ENCODE results near the gene CHST14. TPM values are rescaled to one million over a fixed set of nuclear protein-coding genes. Genes with fewer than 3 reads are reported as not detected.

The CHST14 gene
- total RNA-seq, 2 experiments from 2014 or later, result 4.3 to 5.1 TPM

DNA sequence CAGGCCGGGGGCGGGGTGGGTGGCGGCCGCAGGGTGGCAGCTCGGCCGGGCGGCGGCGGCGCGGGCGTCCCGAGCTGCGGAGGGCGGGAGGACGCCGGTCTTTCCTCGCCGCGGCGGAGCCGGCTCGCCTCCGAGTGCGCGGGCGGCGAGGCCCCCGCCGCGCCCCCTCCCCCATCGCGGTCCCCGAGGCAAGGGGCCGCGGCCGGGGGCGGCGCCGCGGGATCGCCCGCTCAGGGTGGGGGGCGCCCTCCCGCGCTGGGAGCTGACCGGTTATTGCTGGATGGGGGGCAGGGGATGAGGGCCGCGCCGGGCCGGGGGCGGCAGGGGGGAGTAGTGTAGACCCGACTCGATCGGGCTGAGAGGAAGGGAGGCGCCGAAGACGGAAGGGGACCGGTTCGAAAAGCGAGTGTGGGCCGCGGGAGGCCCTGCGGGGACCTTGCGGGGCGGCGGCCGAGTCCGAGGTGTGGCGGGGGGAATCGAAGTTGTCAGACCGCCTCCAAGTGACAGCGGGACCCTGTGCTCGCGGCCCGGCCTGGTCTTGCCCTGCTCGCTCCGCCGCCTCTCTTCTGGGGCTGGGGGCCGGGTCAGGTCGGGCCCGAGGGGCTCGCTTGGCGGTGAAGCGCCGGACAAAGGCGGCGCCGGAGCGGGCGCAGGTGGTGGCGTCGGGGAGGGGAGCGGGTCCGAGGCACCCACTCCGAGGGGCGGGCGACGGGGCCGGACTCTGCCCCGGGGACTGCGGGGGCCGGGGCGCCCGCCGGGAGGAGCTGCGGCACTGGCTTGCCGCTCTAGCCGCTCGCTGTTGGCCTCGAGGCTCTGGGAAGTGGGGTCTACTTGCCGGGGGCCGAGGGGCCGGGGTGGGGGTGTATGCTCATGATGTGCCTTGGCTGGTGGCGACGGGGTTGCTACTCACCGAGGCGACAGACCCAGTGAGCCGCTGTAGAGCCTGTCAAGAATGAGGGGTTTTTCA is 28.9 kb upstream of the CHST14 start:
- peak overlapping the region; percentile 84 for H3K4me3 Mint-ChIP-seq
- TF ChIP-seq, protein P1, sequence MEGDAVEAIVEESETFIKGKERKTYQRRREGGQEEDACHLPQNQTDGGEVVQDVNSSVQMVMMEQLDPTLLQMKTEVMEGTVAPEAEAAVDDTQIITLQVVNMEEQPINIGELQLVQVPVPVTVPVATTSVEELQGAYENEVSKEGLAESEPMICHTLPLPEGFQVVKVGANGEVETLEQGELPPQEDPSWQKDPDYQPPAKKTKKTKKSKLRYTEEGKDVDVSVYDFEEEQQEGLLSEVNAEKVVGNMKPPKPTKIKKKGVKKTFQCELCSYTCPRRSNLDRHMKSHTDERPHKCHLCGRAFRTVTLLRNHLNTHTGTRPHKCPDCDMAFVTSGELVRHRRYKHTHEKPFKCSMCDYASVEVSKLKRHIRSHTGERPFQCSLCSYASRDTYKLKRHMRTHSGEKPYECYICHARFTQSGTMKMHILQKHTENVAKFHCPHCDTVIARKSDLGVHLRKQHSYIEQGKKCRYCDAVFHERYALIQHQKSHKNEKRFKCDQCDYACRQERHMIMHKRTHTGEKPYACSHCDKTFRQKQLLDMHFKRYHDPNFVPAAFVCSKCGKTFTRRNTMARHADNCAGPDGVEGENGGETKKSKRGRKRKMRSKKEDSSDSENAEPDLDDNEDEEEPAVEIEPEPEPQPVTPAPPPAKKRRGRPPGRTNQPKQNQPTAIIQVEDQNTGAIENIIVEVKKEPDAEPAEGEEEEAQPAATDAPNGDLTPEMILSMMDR (IDR thresholded peaks at IDR 0.05), result no peak
- ChIA-PET POLR2A (interaction anchor here (0.8 to 6.8 kb wide), 9 partner anchors 11 to 105 kb away, joined by 3 to 55 read pairs (median 3); partner anchors contain the start of gene IVD), CTCF (interaction anchor here (0.8 to 4.2 kb wide), 10 partner anchors 10 to 127 kb away, joined by 3 to 23 read pairs (median 5); partner anchors contain the start of gene RPUSD2)
- no peaks in the 10 kb centered on the region for H3K9me3 Mint-ChIP-seq
- ATAC-seq, result no peak
- H3K27ac Mint-ChIP-seq, result peak overlapping the region; percentile 77
- peaks cover 47% of the 10 kb centered on the region for H3K4me1 Mint-ChIP-seq (ENCODE audit: low read depth)
- H3K27me3 Mint-ChIP-seq, result peaks cover 27% of the 10 kb centered on the region
- DNase-seq, result peak; percentile 56
- H3K36me3 Mint-ChIP-seq (ENCODE audit: low read depth), result no peaks in the 10 kb centered on the region
- intact Hi-C loops (cut with micrococcal nuclease), result no loop called here

DNA sequence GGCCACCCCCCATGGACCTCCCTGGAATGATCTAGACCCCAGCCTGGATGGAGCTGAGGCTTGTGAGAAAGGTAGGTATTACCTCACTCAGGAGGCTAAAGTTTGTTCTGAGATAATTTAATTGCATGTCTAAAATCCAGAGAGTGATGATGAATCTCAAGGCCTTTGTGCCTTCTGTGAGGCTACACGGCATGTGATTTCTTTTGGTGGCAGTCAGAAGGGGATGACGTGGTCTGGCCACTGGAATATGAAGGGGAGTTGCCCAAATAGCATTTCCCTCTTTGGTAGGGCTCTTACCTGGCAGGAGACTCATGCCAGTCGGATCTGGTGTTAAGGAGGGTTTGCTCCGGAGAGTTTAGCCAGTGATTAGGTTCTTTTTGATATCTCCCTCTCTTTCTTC is 27.5 kb upstream of the CHST14 start:
- TF ChIP-seq, protein P1 (IDR thresholded peaks at IDR 0.05), result no peak
- Mint-ChIP-seq H3K4me3 (peak overlapping the region; percentile 84), H3K36me3 (ENCODE audit: low read depth) (no peaks in the 10 kb centered on the region), H3K9me3 (no peaks in the 10 kb centered on the region), H3K4me1 (ENCODE audit: low read depth) (peaks cover 47% of the 10 kb centered on the region), H3K27me3 (peaks cover 16% of the 10 kb centered on the region), H3K27ac (no peak overlapping the region)
- ATAC-seq (no peak), DNase-seq (no peak)
- POLR2A ChIA-PET, result interaction anchor here (0.6 to 6.8 kb wide), 5 partner anchors 9 to 1810 kb away, joined by 3 to 55 read pairs (median 4); partner anchors contain the start of gene IVD
- CTCF ChIA-PET, result interaction anchor here (1.1 to 4.2 kb wide), 7 partner anchors 8 to 123 kb away, joined by 3 to 23 read pairs (median 5); no protein-coding TSS in a partner anchor
- intact Hi-C loops (cut with micrococcal nuclease), result no loop called here

DNA sequence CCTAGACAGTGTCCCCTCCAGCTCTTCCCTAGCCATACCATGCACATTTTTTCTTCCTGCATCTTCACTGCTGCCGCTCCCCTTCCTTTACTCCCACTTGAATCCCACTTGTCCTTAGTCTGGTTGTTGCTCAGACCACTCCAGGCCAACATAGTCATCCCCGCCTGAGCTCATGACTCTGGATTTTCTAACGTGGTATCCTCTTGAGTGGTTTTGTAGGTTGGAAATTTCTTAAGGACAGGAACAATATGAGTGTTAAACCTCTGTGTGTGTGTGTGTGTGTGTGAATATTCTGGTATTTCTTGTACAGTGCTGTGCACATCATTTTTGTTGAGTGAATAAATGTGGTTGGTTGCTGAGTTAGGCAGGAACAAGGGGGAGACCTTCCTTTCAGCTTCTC is 26.9 kb upstream of the CHST14 start:
- intact Hi-C loops (cut with micrococcal nuclease), result no loop called here
- no peak overlapping the region for H3K27ac Mint-ChIP-seq
- POLR2A ChIA-PET, result interaction anchor here (0.6 to 6.8 kb wide), 2 partner anchors 9 to 1811 kb away, joined by 3 to 55 read pairs; no protein-coding TSS in a partner anchor
- TF ChIP-seq, protein P1 (IDR thresholded peaks at IDR 0.05), result no peak
- H3K4me1 Mint-ChIP-seq (ENCODE audit: low read depth), result peaks cover 47% of the 10 kb centered on the region
- no peak overlapping the region for H3K4me3 Mint-ChIP-seq
- H3K27me3 Mint-ChIP-seq, result peaks cover 10% of the 10 kb centered on the region
- DNase-seq (no peak), ATAC-seq (no peak)
- H3K36me3 Mint-ChIP-seq (ENCODE audit: low read depth), result no peaks in the 10 kb centered on the region
- H3K9me3 Mint-ChIP-seq, result no peaks in the 10 kb centered on the region
- CTCF ChIA-PET, result interaction anchor here (1.0 to 4.2 kb wide), 8 partner anchors 8 to 134 kb away, joined by 3 to 23 read pairs (median 4); no protein-coding TSS in a partner anchor

DNA sequence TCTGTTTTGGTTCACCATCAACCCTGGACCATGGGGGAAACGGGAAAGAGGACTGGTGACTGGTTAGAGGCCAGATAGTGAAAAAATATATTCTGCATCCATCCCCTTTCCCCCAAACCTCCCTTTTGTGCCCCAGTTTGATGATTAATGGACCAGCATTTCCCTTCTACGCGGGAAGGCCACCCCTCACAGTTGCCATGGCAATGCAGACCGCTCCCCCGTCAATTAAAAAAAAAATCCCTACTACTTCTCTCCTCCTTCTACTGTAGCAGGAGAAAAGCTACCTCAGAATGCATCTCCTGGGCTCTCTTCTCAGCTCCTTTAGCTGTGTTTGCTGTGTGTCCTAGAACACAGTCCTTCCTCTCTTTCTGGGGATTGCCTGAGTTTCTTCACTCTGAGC is 26.0 kb upstream of the CHST14 start:
- TF ChIP-seq, protein P1 (IDR thresholded peaks at IDR 0.05), result no peak
- Mint-ChIP-seq H3K4me1 (ENCODE audit: low read depth) (peaks cover 48% of the 10 kb centered on the region), H3K36me3 (ENCODE audit: low read depth) (peaks cover under 1% of the 10 kb centered on the region), H3K9me3 (no peaks in the 10 kb centered on the region), H3K4me3 (no peak overlapping the region), H3K27me3 (peaks cover 3% of the 10 kb centered on the region), H3K27ac (no peak overlapping the region)
- intact Hi-C loops (cut with micrococcal nuclease), result no loop called here
- ChIA-PET POLR2A (interaction anchor here (0.7 to 6.8 kb wide), 3 partner anchors 8 to 48 kb away, joined by 3 to 55 read pairs (median 3); no protein-coding TSS in a partner anchor), CTCF (interaction anchor here (0.8 to 1.8 kb wide), 7 partner anchors 8 to 414 kb away, joined by 3 to 5 read pairs (median 3); partner anchors contain the start of gene CHST14)
- no peak for DNase-seq
- no peak for ATAC-seq

Measured in activated CD8-positive, alpha-beta T cell treated with anti-CD3 and anti-CD28 coated beads for 36 hours (primary cell).